Right lobe of liver (tissue), 4 donors: ENCODE results near the gene XRCC2.

Experiments
- CTCF ChIP-seq, 4 donors: fragments of 200-600 bp in 3 of 4; fragments of 450-650 bp in 1 of 4; IDR thresholded peaks; one replicate each; pipeline versions ENCODE4 v1.5.1 to v1.8.0; 2016 to 2022; ENCODE audit warnings: antibody characterized with exemption in 4 of 4, mild to moderate bottlenecking in 2 of 4
- POLR2A ChIP-seq: fragments of 450-650 bp; IDR thresholded peaks from one replicate; pipeline ENCODE4 v1.6.1; 2017; ENCODE audit warnings: antibody characterized with exemption, mild to moderate bottlenecking
- donor health status: DM: no; HTN: no; CAD: no.
- donor health status: DM: no; HTN: no; CAD: no.
- donor health status: DM: no; HTN: yes; CAD: no.

- no peak for TF ChIP-seq POLR2A
- TF ChIP-seq CTCF (IDR thresholded peaks at IDR 0.05), result no peak
Observed at GRCh38 chr7:152621426-152621825, 54.5 kb downstream of the XRCC2 start.
